ENCODE results near the gene CYP2A13.
A peak's percentile ranks its signal among the peaks of the same experiment; 100 is the strongest.
"Not testable (repeated sequence)": the region's sequence is repeated elsewhere in the genome, so short reads cannot be mapped to it uniquely, and the experiment has no call there.

CYP2A13 gene

GRCh38 chr19:41123716-41124294, 35.6 kb downstream of the CYP2A13 start:
- DNase-seq (ENCODE audit: insufficient read length, low spot score), result no peak
- no peak for TF ChIP-seq CTCF (IDR thresholded peaks at IDR 0.05; ENCODE audit: insufficient read depth, missing control alignments)
- no peak for FAIRE-seq

GRCh38 chr19:41126765-41127203, 38.5 kb downstream of the CYP2A13 start:
- FAIRE-seq; DNase-seq (ENCODE audit: insufficient read length, low spot score): not testable (repeated sequence)
- peak; percentile 38 for TF ChIP-seq CTCF (IDR thresholded peaks at IDR 0.05; ENCODE audit: insufficient read depth, missing control alignments)

- FAIRE-seq; DNase-seq (ENCODE audit: insufficient read length, low spot score): not testable (repeated sequence)
These were observed 39.1 kb downstream of the CYP2A13 start for GRCh38 chr19:41127362-41127761.

GRCh38 chr19:41127801-41128300, 39.6 kb downstream of the CYP2A13 start:
- FAIRE-seq; DNase-seq (ENCODE audit: insufficient read length, low spot score): not testable (repeated sequence)

GRCh38 chr19:41128692-41129091, 40.4 kb downstream of the CYP2A13 start:
- DNase-seq (ENCODE audit: insufficient read length, low spot score) (no peak), FAIRE-seq (no peak)
- TF ChIP-seq CTCF (IDR thresholded peaks at IDR 0.05; ENCODE audit: insufficient read depth, missing control alignments), result no peak

- FAIRE-seq, result no peak
- TF ChIP-seq CTCF (IDR thresholded peaks at IDR 0.05; ENCODE audit: insufficient read depth, missing control alignments), result no peak
- DNase-seq (ENCODE audit: insufficient read length, low spot score), result no peak
These were observed 42.9 kb downstream of the CYP2A13 start for GRCh38 chr19:41131186-41131585.

GRCh38 chr19:41133260-41133659, 45.0 kb downstream of the CYP2A13 start:
- TF ChIP-seq CTCF (IDR thresholded peaks at IDR 0.05; ENCODE audit: insufficient read depth, missing control alignments), result no peak
- FAIRE-seq (no peak), DNase-seq (ENCODE audit: insufficient read length, low spot score) (no peak)

- no peak for TF ChIP-seq CTCF (IDR thresholded peaks at IDR 0.05; ENCODE audit: insufficient read depth, missing control alignments)
- no peak for FAIRE-seq
- no peak for DNase-seq (ENCODE audit: insufficient read length, low spot score)
These were observed 46.4 kb downstream of the CYP2A13 start for GRCh38 chr19:41134616-41135015.

- not testable (repeated sequence) for FAIRE-seq; DNase-seq (ENCODE audit: insufficient read length, low spot score)
These were observed 47.4 kb downstream of the CYP2A13 start for GRCh38 chr19:41135390-41136384.
